HFF-Myc (cell line): ENCODE data around the gene NPPC.
"Not testable (repeated sequence)": the region's sequence is repeated elsewhere in the genome, so short reads cannot be mapped to it uniquely, and the experiment has no call there.

Source experiments
- DNase-seq: peaks from one replicate; pipeline ENCODE4 v3.0.0-alpha.2; 2011; ENCODE audit warnings: low read depth; ENCODE audit errors: extremely low read depth
- H3K4me3 ChIP-seq: replicated peaks from 2 replicates; pipeline ENCODE4 v1.5.1; 2011; ENCODE audit warnings: low read depth, mild to moderate bottlenecking, control low read depth, low read length
- CTCF ChIP-seq: IDR thresholded peaks from 2 replicates; pipeline ENCODE4 v1.5.1; 2012; ENCODE audit warnings: mild to moderate bottlenecking, low read depth, low read length, control low read depth; ENCODE audit errors: missing control alignments

Gene NPPC

GRCh38 chr2:231961349-231962166 lies 35.4 kb upstream of the NPPC start, which contains the start of gene DIS3L2:
TSS of gene DIS3L2 (plus strand) at chr2:231961713. CDS start at chr2:232014928, 53,215 bp downstream.
- peak within 1 kb of the TSS; percentile 91 for H3K4me3 ChIP-seq
- TF ChIP-seq CTCF: no peak
- DNase-seq: no peak

- peak overlapping the region; percentile 91 for H3K4me3 ChIP-seq
- no peak for TF ChIP-seq CTCF
- DNase-seq: no peak
Measured at GRCh38 chr2:231960810-231961348, 34.7 kb upstream of the NPPC start.

- DNase-seq: no peak
- no peak for TF ChIP-seq CTCF
- no peak overlapping the region for H3K4me3 ChIP-seq
Measured at GRCh38 chr2:231957913-231958763, 31.9 kb upstream of the NPPC start.

GRCh38 chr2:231955758-231956472 lies 29.7 kb upstream of the NPPC start:
- H3K4me3 ChIP-seq: no peak overlapping the region
- no peak for TF ChIP-seq CTCF
- no peak for DNase-seq

GRCh38 chr2:231951452-231952035 lies 25.3 kb upstream of the NPPC start:
- no peak overlapping the region for H3K4me3 ChIP-seq
- no peak for DNase-seq
- TF ChIP-seq CTCF: no peak

- no peak for TF ChIP-seq CTCF
- no peak for DNase-seq
- no peak overlapping the region for H3K4me3 ChIP-seq
Measured at GRCh38 chr2:231947694-231948093, 21.5 kb upstream of the NPPC start.

- DNase-seq, H3K4me3 ChIP-seq: not testable (repeated sequence)
Measured at GRCh38 chr2:231947112-231947511, 20.9 kb upstream of the NPPC start.
